Lower lobe of right lung (tissue), 2 donors: ENCODE data around the gene ZNF655. TPM values are rescaled to one million over a fixed set of nuclear protein-coding genes. Genes with fewer than 3 reads are reported as not detected.

Experiments used
- ATAC-seq, 2 donors: fragments of 200-7000 bp; cut with Tn5 transposase; one replicate each; pipeline ENCODE4 v1.9.1; 2020 to 2022; ENCODE audit warnings: mild to moderate bottlenecking in 2 of 2, moderate library complexity in 2 of 2
- DNase-seq: peaks from one replicate; pipeline ENCODE4 v3.0.0-alpha.2; 2020
- H3K27ac ChIP-seq: fragments of 200-600 bp; one replicate; pipeline ENCODE4 v1.8.0; 2022
- H3K27me3 ChIP-seq: fragments of 200-600 bp; one replicate; pipeline ENCODE4 v1.8.0; 2022; ENCODE audit warnings: low read depth
- H3K36me3 ChIP-seq: fragments of 200-600 bp; one replicate; pipeline ENCODE4 v1.8.0; 2022; ENCODE audit warnings: mild to moderate bottlenecking
- H3K4me1 ChIP-seq: fragments of 200-600 bp; one replicate; pipeline ENCODE4 v1.8.0; 2022
- H3K4me3 ChIP-seq: fragments of 200-600 bp; one replicate; pipeline ENCODE4 v1.8.0; 2022; ENCODE audit warnings: mild to moderate bottlenecking
- H3K9me3 ChIP-seq: fragments of 200-600 bp; one replicate; pipeline ENCODE4 v1.8.0; 2022
- CTCF ChIP-seq: fragments of 200-600 bp; IDR thresholded peaks from one replicate; pipeline ENCODE4 v1.8.0; 2022; ENCODE audit warnings: antibody characterized with exemption, mild to moderate bottlenecking
- intact Hi-C: fragments of 100-400 bp; cut with DNase I; formaldehyde crosslinking; loops from one replicate; pipeline ENCODE4 v1.11.0; 2022
- total RNA-seq: library from RNA; stranded (reverse); fragmentation: NEBNext Ultra II Directional; extraction: Animal tissue kit (Norgen Biotek cat#: 25700); gene quantifications from one replicate; pipeline ENCODE4 v1.2.1, GENCODE V29; 2021
- donor health status: DM: no; HTN: yes; CAD: no; lungs with severe emphysema.

ZNF655 gene
- total RNA-seq, 1 donor from 2014 or later, result 71.6 TPM

GRCh38 chr7:99625321-99625720, 66.9 kb downstream of the ZNF655 start:
- Histone ChIP-seq H3K4me1 (no peaks in the 10 kb centered on the region), H3K27me3 (no peaks in the 10 kb centered on the region), H3K36me3 (peaks cover 100% of the 10 kb centered on the region), H3K27ac (no peak overlapping the region), H3K9me3 (no peaks in the 10 kb centered on the region), H3K4me3 (no peak overlapping the region)
- intact Hi-C loops, result no loop called here
- no peak for TF ChIP-seq CTCF
- DNase-seq, result no peak
- no peak for ATAC-seq

- TF ChIP-seq CTCF, result no peak
- peaks cover 100% of the 10 kb centered on the region for H3K36me3 ChIP-seq
- ATAC-seq, result no peak
These were observed 67.5 kb downstream of the ZNF655 start for GRCh38 chr7:99625961-99626360.

More at GRCh38 chr7:99625961-99626360, 67.5 kb downstream of the ZNF655 start:
- no peaks in the 10 kb centered on the region for H3K4me1 ChIP-seq
- H3K9me3 ChIP-seq, result no peaks in the 10 kb centered on the region
- intact Hi-C loops, result no loop called here
- no peak overlapping the region for H3K27ac ChIP-seq
- H3K4me3 ChIP-seq, result no peak overlapping the region
- no peaks in the 10 kb centered on the region for H3K27me3 ChIP-seq
- DNase-seq, result no peak

Other genes starting within 250 kb of the ZNF655 start
- 109 TPM for gene ARPC1A, start 232.7 kb upstream of the ZNF655 start, total RNA-seq
- gene ARPC1B, start 183.9 kb upstream of the ZNF655 start, total RNA-seq, result 236 TPM
- gene PDAP1, start 150.0 kb upstream of the ZNF655 start, total RNA-seq, result 61.6 TPM
- gene BUD31, start 149.7 kb upstream of the ZNF655 start, total RNA-seq, result 64.2 TPM
- gene PTCD1, start 119.8 kb upstream of the ZNF655 start, total RNA-seq, result 6.8 TPM
- 26.8 TPM for gene CPSF4, start 119.7 kb upstream of the ZNF655 start, total RNA-seq
- gene ATP5MF, start 92.5 kb upstream of the ZNF655 start, total RNA-seq, result 210 TPM
- gene ZNF789, start 85.8 kb upstream of the ZNF655 start, total RNA-seq, result 11.1 TPM
- gene ZNF394, start 58.4 kb upstream of the ZNF655 start, total RNA-seq, result 32.9 TPM
- gene ZKSCAN5, start 54.0 kb upstream of the ZNF655 start, total RNA-seq, result 6.2 TPM
- 6.7 TPM for gene FAM200A, start 6.5 kb upstream of the ZNF655 start, total RNA-seq
- gene TMEM225B, start 39.6 kb downstream of the ZNF655 start, total RNA-seq, result 0.30 TPM
- gene ZSCAN25, start 58.3 kb downstream of the ZNF655 start, total RNA-seq, result 16.5 TPM
- gene CYP3A5, start 121.4 kb downstream of the ZNF655 start, total RNA-seq, result 15.5 TPM
- 0.21 TPM for gene CYP3A7, start 176.6 kb downstream of the ZNF655 start, total RNA-seq
- not detected for gene CYP3A4, start 225.5 kb downstream of the ZNF655 start, total RNA-seq